Measurements from ENCODE around the gene B3GALT6.

Gene B3GALT6

DNA sequence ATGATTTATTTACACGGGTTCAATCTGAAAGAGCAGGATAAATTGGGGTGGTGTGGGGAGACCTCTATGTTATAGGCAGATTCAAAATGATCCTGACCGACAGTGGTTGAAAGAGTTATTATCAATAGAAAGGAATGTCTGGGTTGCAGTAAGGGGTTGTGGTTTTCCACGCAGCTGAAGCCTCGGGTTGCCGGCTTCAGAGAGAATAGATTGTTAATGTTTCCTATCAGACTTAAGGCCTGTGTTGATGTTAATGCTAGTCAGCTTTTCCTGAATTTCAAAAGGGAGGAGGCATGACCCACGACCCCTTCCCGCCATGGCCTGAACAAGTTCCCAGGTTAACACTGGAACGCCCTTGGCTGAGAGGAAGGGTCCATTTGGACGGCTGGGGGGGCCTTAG is 43.8 kb downstream of the B3GALT6 start:
- no peak for DNase-seq (ENCODE audit: extremely low spot score)
- TF ChIP-seq, protein P1, sequence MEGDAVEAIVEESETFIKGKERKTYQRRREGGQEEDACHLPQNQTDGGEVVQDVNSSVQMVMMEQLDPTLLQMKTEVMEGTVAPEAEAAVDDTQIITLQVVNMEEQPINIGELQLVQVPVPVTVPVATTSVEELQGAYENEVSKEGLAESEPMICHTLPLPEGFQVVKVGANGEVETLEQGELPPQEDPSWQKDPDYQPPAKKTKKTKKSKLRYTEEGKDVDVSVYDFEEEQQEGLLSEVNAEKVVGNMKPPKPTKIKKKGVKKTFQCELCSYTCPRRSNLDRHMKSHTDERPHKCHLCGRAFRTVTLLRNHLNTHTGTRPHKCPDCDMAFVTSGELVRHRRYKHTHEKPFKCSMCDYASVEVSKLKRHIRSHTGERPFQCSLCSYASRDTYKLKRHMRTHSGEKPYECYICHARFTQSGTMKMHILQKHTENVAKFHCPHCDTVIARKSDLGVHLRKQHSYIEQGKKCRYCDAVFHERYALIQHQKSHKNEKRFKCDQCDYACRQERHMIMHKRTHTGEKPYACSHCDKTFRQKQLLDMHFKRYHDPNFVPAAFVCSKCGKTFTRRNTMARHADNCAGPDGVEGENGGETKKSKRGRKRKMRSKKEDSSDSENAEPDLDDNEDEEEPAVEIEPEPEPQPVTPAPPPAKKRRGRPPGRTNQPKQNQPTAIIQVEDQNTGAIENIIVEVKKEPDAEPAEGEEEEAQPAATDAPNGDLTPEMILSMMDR (IDR thresholded peaks at IDR 0.05; ENCODE audit: control extremely low read depth, extremely low read depth, low read depth, missing control alignments), result no peak
- POLR2A ChIA-PET, result no interaction called here
- CTCF ChIA-PET, result interaction anchor here (1.4 kb wide), 1 partner anchor 16 kb away, joined by 4 read pairs; no protein-coding TSS in a partner anchor

DNA sequence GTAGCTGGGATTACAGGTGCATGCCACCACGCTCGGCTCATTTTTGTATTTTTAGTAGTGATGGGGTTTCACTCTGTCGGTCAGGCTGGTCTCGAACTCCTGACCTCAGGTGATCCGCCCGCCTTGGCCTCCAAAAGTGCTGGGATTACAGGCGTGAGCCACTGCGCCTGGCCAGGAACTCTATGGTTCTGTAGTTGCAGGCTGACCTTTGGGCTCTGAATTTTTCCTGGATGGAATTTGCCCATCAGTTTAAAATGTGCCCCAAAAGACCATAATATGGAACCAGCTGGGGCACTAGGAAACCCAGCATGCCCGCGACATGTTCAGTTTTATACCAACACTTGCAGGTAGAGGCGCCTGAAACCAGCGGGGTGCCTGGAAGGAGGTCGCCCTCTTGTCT is 46.6 kb downstream of the B3GALT6 start:
- POLR2A ChIA-PET, result interaction anchor here (0.6 kb wide), 1 partner anchor 1109 kb away, joined by 3 read pairs; no protein-coding TSS in a partner anchor

DNA sequence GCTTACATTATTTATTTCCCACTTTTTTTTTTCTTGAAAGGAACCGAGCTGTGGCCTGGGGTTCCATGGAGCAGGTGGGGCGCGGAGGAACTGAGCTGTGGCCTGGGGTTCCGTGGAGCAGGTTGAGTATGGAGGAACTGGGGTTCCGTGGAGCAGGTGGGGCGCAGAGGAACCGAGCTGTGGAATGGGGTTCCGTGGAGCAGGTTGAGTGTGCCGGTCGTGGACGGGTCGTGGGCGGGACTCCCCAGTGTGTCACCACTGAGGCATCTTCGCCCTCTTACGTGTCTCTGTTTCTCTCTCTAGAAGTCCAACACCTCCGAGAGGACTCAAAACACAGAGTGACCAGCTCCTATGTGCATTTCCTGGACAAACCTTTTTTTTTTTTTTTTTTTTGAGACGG is 47.0 kb downstream of the B3GALT6 start:
- ChIA-PET POLR2A (no interaction called here), CTCF (interaction anchor here (1.1 kb wide), 1 partner anchor 12 kb away, joined by 3 read pairs; no protein-coding TSS in a partner anchor)
- TF ChIP-seq, protein P1 (IDR thresholded peaks at IDR 0.05; ENCODE audit: control extremely low read depth, extremely low read depth, low read depth, missing control alignments), result no peak
- DNase-seq (ENCODE audit: extremely low spot score), result no peak

More for the DNA sequence above, 46.6 kb downstream of the B3GALT6 start:
- TF ChIP-seq, protein P1 (IDR thresholded peaks at IDR 0.05; ENCODE audit: control extremely low read depth, extremely low read depth, low read depth, missing control alignments), result no peak
- CTCF ChIA-PET, result interaction anchor here (0.7 to 1.1 kb wide), 2 partner anchors 13 to 277 kb away, joined by 3 read pairs; no protein-coding TSS in a partner anchor
- no peak for DNase-seq (ENCODE audit: extremely low spot score)

DNA sequence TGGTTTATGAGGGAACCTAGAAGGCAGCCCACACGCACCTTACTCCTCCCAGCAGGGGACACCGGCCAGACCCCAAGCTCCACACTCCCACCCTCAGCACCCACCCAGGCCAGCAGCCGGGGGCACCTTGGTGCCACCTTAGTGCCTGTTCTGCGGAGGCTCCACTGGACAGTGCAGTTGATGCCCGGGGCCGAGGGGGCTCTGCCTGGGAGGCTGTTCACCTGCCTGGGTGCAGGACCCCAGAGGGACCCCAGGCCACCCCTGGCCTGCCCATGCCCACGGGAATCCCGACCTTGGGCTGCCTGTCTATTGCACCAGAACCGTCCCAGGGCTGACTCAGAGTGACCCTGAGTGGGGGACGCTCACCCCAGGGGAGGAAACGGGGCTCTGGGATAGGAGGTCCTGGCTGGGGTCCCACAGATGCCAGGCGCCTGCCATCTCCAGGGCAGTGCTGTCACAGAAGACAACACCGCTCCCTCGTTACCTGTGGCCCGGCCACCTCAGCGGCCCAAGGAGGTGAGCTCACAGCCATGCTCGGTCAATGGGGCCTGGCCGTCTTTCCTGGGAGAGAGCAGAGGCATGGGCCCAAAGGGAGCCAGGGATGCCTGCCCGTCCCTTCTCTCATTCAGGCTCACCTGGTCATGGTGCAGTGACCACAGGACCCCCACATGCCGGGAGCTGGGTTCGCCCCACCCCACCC is 48.9 kb downstream of the B3GALT6 start:
- no peak for DNase-seq (ENCODE audit: extremely low spot score)
- ChIA-PET POLR2A (no interaction called here), CTCF (interaction anchor here (0.9 to 1.5 kb wide), 4 partner anchors 11 to 158 kb away, joined by 3 to 4 read pairs (median 4); no protein-coding TSS in a partner anchor)
- TF ChIP-seq, protein P1 (IDR thresholded peaks at IDR 0.05; ENCODE audit: control extremely low read depth, extremely low read depth, low read depth, missing control alignments), result no peak

DNA sequence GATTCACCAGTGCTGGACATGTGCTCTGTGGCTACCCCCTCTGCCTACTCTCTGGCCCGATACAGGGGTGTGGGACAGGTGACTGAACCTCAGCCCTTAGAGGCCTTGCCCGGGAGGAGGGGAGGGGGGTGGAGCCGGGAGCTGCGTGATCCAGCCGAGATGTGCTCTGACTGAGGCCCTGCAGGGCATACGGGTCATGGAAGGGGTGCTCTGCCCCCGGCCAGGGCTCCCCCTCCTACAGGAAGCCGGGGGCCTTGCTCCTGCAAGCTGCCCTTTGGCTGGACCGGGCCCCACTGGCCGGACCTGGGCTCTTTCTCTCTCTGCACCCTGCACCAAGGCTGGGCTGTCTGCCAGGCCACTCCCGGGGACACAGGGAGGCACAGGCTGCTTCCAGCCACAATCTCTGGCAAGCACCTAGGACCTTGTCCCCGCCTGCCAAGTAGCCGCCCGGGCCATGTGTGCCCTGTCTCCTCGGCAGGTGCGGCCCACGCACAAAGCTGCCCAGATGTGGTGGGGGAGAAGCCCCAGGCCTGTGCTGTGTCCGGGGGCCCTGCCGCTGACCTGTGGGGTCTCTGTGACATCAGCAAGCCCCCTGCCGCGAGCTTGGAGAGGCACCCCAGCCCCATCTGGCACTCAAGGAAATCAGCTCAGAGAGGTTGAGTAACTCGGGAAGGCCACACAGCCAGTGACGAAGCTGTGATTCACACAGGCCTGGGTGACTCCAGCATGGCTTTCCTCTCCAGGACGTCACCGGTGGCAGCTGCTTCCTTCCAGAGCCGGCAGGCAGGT is 49.7 kb downstream of the B3GALT6 start:
- ChIA-PET CTCF (interaction anchor here (0.9 to 1.5 kb wide), 4 partner anchors 10 to 249 kb away, joined by 3 to 4 read pairs (median 3); no protein-coding TSS in a partner anchor), POLR2A (no interaction called here)
- TF ChIP-seq, protein P1 (IDR thresholded peaks at IDR 0.05; ENCODE audit: control extremely low read depth, extremely low read depth, low read depth, missing control alignments), result no peak
- DNase-seq (ENCODE audit: extremely low spot score), result no peak

DNA sequence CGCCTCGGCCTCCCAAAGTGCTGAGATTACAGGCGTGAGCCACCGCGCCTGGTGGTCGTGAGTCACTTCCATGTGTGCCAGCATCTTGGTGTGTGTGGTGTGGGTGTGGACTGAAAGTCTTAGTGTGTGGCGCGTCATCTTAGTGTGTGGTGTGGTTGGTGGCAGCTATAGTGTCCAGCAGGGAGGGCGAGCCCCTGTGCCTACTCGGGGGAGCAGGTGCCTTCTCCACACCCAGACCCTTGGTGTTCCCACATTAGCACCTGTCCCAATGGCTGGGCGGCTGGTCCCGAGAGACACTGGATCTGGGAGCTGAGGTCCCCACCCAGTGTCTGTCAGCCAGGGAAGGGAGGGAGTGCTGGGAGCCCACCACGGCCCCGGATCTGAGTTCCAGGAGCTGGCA is 51.0 kb downstream of the B3GALT6 start:
- CTCF ChIA-PET, result interaction anchor here (1.7 kb wide), 1 partner anchor 161 kb away, joined by 6 read pairs; no protein-coding TSS in a partner anchor
- TF ChIP-seq, protein P1 (IDR thresholded peaks at IDR 0.05; ENCODE audit: control extremely low read depth, extremely low read depth, low read depth, missing control alignments), result no peak
- POLR2A ChIA-PET, result no interaction called here
- DNase-seq (ENCODE audit: extremely low spot score), result no peak
